Measurements from ENCODE around the gene NCOR1. TPM values are rescaled to one million over a fixed set of nuclear protein-coding genes. Genes with fewer than 3 reads are reported as not detected.

Gene NCOR1
- 22.8 and 61.5 TPM in 2 replicates for total RNA-seq

DNA sequence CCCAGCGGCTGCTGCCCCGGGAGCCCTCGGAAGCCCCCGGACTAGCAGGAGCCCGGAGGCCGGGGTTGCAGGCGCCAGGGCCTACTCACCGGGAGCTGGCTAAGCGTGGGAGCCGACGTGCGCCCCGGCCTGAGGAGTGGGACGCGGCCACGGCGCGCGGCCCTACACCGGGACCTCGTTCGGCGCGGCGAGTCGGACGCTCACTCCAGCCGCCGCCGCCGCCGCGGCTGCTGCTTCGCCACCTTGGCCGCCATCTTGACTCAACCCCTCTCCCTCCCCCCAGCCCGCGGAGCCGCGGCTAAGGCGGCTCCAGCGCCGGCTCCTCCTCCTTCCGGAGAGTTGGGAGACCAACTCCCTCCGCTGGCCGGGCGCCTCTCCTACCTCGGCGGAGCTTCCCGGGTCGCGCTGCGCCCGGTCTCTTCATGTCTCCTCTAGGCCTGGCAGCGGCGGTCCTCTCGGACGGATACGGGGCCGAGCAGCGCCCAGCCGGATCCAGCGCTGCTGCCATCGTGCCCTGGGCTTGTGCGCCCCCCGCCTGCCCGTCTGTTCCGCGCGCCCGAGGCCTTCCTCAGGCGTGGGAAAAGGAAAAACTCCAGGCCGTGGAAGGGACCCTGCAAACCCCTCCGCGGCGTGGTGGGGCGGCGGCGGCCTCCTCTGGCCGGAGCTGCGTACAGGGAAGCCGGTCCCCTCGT, at the start of gene NCOR1:
TSS of gene NCOR1 (minus strand) at position 262 of the 692 bp plus-strand sequence. CDS start 20,965 bp downstream, outside the sequence.

DNA sequence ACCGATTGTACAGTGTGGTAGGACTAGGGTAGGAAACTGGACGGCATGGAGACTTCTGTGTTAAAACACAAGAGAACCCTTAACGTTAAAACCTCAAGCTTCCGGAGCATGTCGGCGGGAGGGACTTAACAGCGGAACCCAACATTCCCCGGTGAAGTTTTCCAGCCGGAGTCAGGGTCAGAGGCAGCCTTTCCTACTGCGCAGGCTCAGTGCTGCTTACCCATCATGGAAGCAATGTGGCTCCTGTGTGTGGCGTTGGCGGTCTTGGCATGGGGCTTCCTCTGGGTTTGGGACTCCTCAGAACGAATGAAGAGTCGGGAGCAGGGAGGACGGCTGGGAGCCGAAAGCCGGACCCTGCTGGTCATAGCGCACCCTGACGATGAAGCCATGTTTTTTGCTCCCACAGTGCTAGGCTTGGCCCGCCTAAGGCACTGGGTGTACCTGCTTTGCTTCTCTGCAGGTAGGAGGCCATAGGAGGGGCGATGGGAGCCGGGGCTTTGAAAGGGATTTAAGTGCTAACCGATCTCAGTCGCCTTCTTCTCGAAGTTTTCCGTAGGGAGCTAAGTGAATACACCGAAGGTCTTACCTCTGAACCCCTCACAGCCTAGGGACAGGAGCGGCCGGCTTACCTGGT, 1.8 kb upstream of the NCOR1 start, which contains the start of gene PIGL:
TSS of gene PIGL (plus strand) at position 209 of the 634 bp plus-strand sequence. CDS start at position 226, 17 bp downstream.

DNA sequence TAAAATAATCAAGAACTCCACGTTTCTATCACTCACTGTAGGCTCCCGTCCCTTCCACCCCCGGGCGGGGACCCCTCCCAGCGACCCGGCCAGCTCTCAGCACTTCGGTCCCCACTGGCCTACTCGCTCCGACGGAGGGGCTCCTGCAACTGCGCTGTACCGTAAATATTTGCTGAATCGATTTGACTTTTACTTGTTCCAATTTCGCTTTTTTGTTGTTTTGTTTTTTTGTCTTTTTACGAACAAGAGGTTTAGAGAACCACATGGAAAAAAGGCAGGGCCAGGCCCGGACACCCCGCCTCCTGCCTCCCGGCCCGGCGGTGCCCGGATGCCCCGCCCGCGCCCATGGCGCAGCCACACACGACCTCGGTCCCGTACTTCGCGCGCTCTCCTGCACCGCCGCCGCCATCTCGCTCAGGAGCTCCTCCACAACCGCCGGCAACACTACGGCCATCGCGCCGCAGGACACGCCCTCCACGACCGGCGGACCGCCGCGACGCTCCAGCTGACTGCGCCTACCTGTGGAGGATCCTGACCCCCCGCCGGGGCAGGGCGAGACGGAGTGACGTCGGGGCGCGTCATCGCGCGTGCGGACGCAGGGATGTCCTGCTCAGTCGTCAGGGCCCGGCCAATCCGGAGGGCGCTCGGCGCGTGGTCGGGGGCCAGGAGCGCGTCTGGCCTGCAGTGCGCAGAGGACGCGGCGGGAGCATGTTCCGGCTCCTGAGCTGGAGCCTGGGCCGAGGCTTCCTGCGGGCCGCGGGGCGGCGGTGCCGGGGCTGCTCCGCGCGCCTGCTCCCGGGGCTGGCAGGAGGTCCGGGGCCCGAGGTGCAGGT, 216.0 kb downstream of the NCOR1 start, which contains the start of the genes TTC19 and ZSWIM7:
TSS of gene TTC19 (plus strand) at position 684 of the 833 bp plus-strand sequence. CDS start at position 709, 25 bp downstream.
TSS of gene ZSWIM7 (minus strand) at position 564 of the 833 bp plus-strand sequence. CDS start at position 454, 110 bp downstream.

Other genes starting within 250 kb of the NCOR1 start
- gene ZSWIM7, start 215.8 kb downstream of the NCOR1 start, total RNA-seq = 19.3 and 22.2 TPM in 2 replicates
- gene TTC19, start 215.7 kb downstream of the NCOR1 start, total RNA-seq = 17.9 and 36.9 TPM in 2 replicates
- gene PIGL, start 1.7 kb upstream of the NCOR1 start, total RNA-seq = 11.0 and 18.7 TPM in 2 replicates
- 36.0 and 40.6 TPM in 2 replicates for gene CENPV, start 137.9 kb upstream of the NCOR1 start, total RNA-seq
- gene UBB, start 165.6 kb upstream of the NCOR1 start, total RNA-seq = 1,084 and 1,241 TPM in 2 replicates
- 188 and 220 TPM in 2 replicates for gene TRPV2, start 200.0 kb upstream of the NCOR1 start, total RNA-seq